HCT116 (cell line): Measurements from ENCODE around the gene THADA.

ENCODE experiments used
- CBX3 ChIP-seq: IDR thresholded peaks from 2 replicates; pipeline ENCODE4 v1.6.1; 2012; ENCODE audit warnings: low read depth
- CEBPB ChIP-seq: IDR thresholded peaks from 2 replicates; pipeline ENCODE4 v1.6.1; 2012; ENCODE audit warnings: low read depth
- CTCF ChIP-seq, 3 experiments: fragments of 200-600 bp in 1 of 3; sonication (generic) in 1 of 3; IDR thresholded peaks in 2 of 3; conservative IDR thresholded peaks in 1 of 3; 2 replicates each; pipeline ENCODE4 v1.5.1; 2012 to 2017; ENCODE audit warnings: low read depth in 2 of 3, low read length in 2 of 3, antibody characterized with exemption in 1 of 3, borderline replicate concordance in 1 of 3, control low read depth in 1 of 3, mild to moderate bottlenecking in 1 of 3, mixed read lengths in 1 of 3, mixed run types in 1 of 3, moderate library complexity in 1 of 3; ENCODE audit not compliant: insufficient read depth in 1 of 3
- EGR1 ChIP-seq: IDR thresholded peaks from 2 replicates; pipeline ENCODE4 v1.6.1; 2012; ENCODE audit warnings: low read depth
- EZH2 ChIP-seq: fragments of 200-600 bp; sonication (generic); IDR thresholded peaks from 2 replicates; pipeline ENCODE4 v1.6.1; 2017; ENCODE audit warnings: antibody characterized with exemption, mixed run types
- EZH2phosphoT487 ChIP-seq: fragments of 200-600 bp; IDR thresholded peaks from 2 replicates; pipeline ENCODE4 v1.6.1; 2018; ENCODE audit warnings: antibody characterized with exemption, borderline replicate concordance
- POLR2A ChIP-seq: IDR thresholded peaks from 2 replicates; pipeline ENCODE4 v1.7.0; 2011; ENCODE audit warnings: borderline replicate concordance; ENCODE audit not compliant: insufficient read depth, insufficient read length; ENCODE audit errors: extremely low read depth
- POLR2AphosphoS5 ChIP-seq: IDR thresholded peaks from 2 replicates; pipeline ENCODE4 v1.6.1; 2011; ENCODE audit warnings: mild to moderate bottlenecking, low read depth, low read length, moderate library complexity
- REST ChIP-seq: IDR thresholded peaks from 2 replicates; pipeline ENCODE4 v1.6.1; 2012; ENCODE audit warnings: low read depth
- SP1 ChIP-seq: IDR thresholded peaks from 2 replicates; pipeline ENCODE4 v1.6.1; 2012; ENCODE audit warnings: low read depth
- TCF7L2 ChIP-seq: IDR thresholded peaks from 2 replicates; pipeline ENCODE4 v1.7.0; 2011; ENCODE audit warnings: borderline replicate concordance, inconsistent platforms; ENCODE audit not compliant: insufficient read depth, insufficient read length; ENCODE audit errors: extremely low read depth
- YY1 ChIP-seq: IDR thresholded peaks from 2 replicates; pipeline ENCODE4 v1.6.1; 2011; ENCODE audit warnings: low read length, low read depth, moderate library complexity, mild to moderate bottlenecking; ENCODE audit not compliant: insufficient replicate concordance; ENCODE audit errors: extremely low read depth
- ZNF274 ChIP-seq: fragments of 200-500 bp; sonication (Bioruptor generic); IDR thresholded peaks from 2 replicates; pipeline ENCODE4 v1.6.1; 2014; ENCODE audit warnings: mild to moderate bottlenecking, low read depth, low read length, inconsistent platforms

GRCh38 chr2:43218702-43219382 is 377.0 kb downstream of the THADA start:
- TF ChIP-seq CEBPB (no peak), CTCF (IDR thresholded peaks at IDR 0.05 in 2 of 3, conservative IDR thresholded peaks at IDR 0.05 in 1 of 3; ENCODE audit: borderline replicate concordance in 1 of 3, insufficient read depth in 1 of 3, low read depth in 2 of 3, low read length in 2 of 3) (no peak), POLR2A (no peak), EGR1 (no peak), EZH2 (no peak), SP1 (no peak), TCF7L2 (no peak), POLR2AphosphoS5 (peak; percentile 15; the same call in 1 of the 2 replicates), EZH2phosphoT487 (no peak), ZNF274 (no peak), REST (no peak), YY1 (no peak), CBX3 (no peak)
